HepG2 (cell line): ENCODE results near the gene KLHL33. TPM values are rescaled to one million over a fixed set of nuclear protein-coding genes. Genes with fewer than 3 reads are reported as not detected.

ENCODE experiments used
- AKAP8 ChIP-seq: sonication (generic); formaldehyde crosslinking; IDR thresholded peaks from 2 replicates; pipeline ENCODE4 v1.5.1; 2020; ENCODE audit warnings: mild to moderate bottlenecking, missing genetic modification reagents
- BHLHE40 ChIP-seq: IDR thresholded peaks from 2 replicates; pipeline ENCODE4 v1.6.1; 2011; ENCODE audit warnings: low read length, improper control_type of control experiment
- JUNB ChIP-seq: sonication (generic); formaldehyde crosslinking; IDR thresholded peaks from 2 replicates; pipeline ENCODE4 v1.8.0; 2022; ENCODE audit warnings: missing genetic modification reagents, mild to moderate bottlenecking, borderline replicate concordance
- KDM2A ChIP-seq: sonication (generic); formaldehyde crosslinking; IDR thresholded peaks from 2 replicates; pipeline ENCODE4 v1.4.0; 2020; ENCODE audit warnings: low read depth, missing genetic modification reagents, borderline replicate concordance
- MLLT10 ChIP-seq: sonication (generic); formaldehyde crosslinking; IDR thresholded peaks from 2 replicates; pipeline ENCODE4 v1.4.0; 2020; ENCODE audit warnings: missing genetic modification reagents
- NFYC ChIP-seq: IDR thresholded peaks from 2 replicates; pipeline ENCODE4 v1.6.1; 2016; ENCODE audit warnings: missing genetic modification reagents, missing compliant biosample characterization
- PAWR ChIP-seq: sonication (generic); formaldehyde crosslinking; IDR thresholded peaks from 2 replicates; pipeline ENCODE4 v1.4.0; 2020; ENCODE audit warnings: missing genetic modification reagents, mild to moderate bottlenecking, borderline replicate concordance
- PHB2 ChIP-seq: fragments of 450-650 bp; IDR thresholded peaks from 2 replicates; pipeline ENCODE4 v1.6.1; 2018; ENCODE audit not compliant: partially characterized antibody
- RBM22 ChIP-seq: fragments of 200-400 bp; formaldehyde crosslinking; optimal IDR thresholded peaks from 2 replicates; pipeline ENCODE3; 2017; ENCODE audit warnings: mild to moderate bottlenecking, low read length, moderate library complexity
- TAF15 ChIP-seq: fragments of 200-400 bp; formaldehyde crosslinking; IDR thresholded peaks from one replicate; pipeline ENCODE4 v1.6.1; 2018; ENCODE audit warnings: mild to moderate bottlenecking, low read depth, low read length; ENCODE audit not compliant: poor library complexity, severe bottlenecking
- TARDBP ChIP-seq: sonication (generic); formaldehyde crosslinking; IDR thresholded peaks from 2 replicates; pipeline ENCODE4 v1.8.0; 2022; ENCODE audit warnings: mild to moderate bottlenecking, missing genetic modification reagents
- TMF1 ChIP-seq: sonication (generic); formaldehyde crosslinking; IDR thresholded peaks from 2 replicates; pipeline ENCODE4 v1.8.1; 2022; ENCODE audit warnings: low read depth, missing genetic modification reagents
- ZBTB46 ChIP-seq: sonication (generic); formaldehyde crosslinking; IDR thresholded peaks from 2 replicates; pipeline ENCODE4 v1.4.0; 2020; ENCODE audit warnings: mild to moderate bottlenecking, missing genetic modification reagents, borderline replicate concordance
- ZMAT5 ChIP-seq: sonication (generic); formaldehyde crosslinking; IDR thresholded peaks from 2 replicates; pipeline ENCODE4 v1.5.0; 2020; ENCODE audit warnings: mild to moderate bottlenecking, low read depth, missing genetic modification reagents, borderline replicate concordance
- ZMYM4 ChIP-seq: sonication (generic); formaldehyde crosslinking; IDR thresholded peaks from 2 replicates; pipeline ENCODE4 v1.8.1; 2023; ENCODE audit warnings: mild to moderate bottlenecking, missing genetic modification reagents
- ZNF362 ChIP-seq: sonication (generic); formaldehyde crosslinking; IDR thresholded peaks from 2 replicates; pipeline ENCODE4 v1.4.0; 2020; ENCODE audit warnings: missing genetic modification reagents, mild to moderate bottlenecking, borderline replicate concordance
- ZNF629 ChIP-seq: sonication (generic); formaldehyde crosslinking; conservative IDR thresholded peaks from 2 replicates; pipeline ENCODE4 v1.5.0; 2020; ENCODE audit warnings: missing genetic modification reagents
- ZNF639 ChIP-seq: conservative IDR thresholded peaks from 2 replicates; pipeline ENCODE4 v1.6.1; 2018; ENCODE audit warnings: missing genetic modification reagents
- ZNF724P ChIP-seq: sonication (generic); formaldehyde crosslinking; IDR thresholded peaks from 2 replicates; pipeline ENCODE4 v1.8.0; 2022; ENCODE audit warnings: missing genetic modification reagents, borderline replicate concordance
- ZNF746 ChIP-seq: sonication (generic); formaldehyde crosslinking; IDR thresholded peaks from 2 replicates; pipeline ENCODE4 v1.8.0; 2022; ENCODE audit warnings: mild to moderate bottlenecking, missing genetic modification reagents
- ZNF777 ChIP-seq: sonication (generic); formaldehyde crosslinking; IDR thresholded peaks from 2 replicates; pipeline ENCODE4 v1.4.0; 2020; ENCODE audit warnings: missing genetic modification reagents
- ZNF792 ChIP-seq: IDR thresholded peaks from 2 replicates; pipeline ENCODE4 v1.6.1; 2016
- ZNF800 ChIP-seq: sonication (generic); formaldehyde crosslinking; IDR thresholded peaks from 2 replicates; pipeline ENCODE4 v1.4.0; 2020; ENCODE audit warnings: missing genetic modification reagents
- polyA plus RNA-seq, 8 experiments: library from polyadenylated mRNA; depleted of rRNA in 3 of 8; stranded (reverse) in 7 of 8; unstranded in 1 of 8; fragments of >200 nt; fragmentation: Illumina TruSeq in 4 of 8; extraction: Trizol in 4 of 8; gene quantifications; 2 replicates each; pipeline versions ENCODE4 v1.2.1 to v1.2.3, GENCODE V29; 2011 to 2016; ENCODE audit warnings: low read depth in 4 of 8, missing spikeins in 1 of 8, mixed read lengths in 1 of 8; ENCODE audit not compliant: insufficient read depth in 1 of 8
- total RNA-seq, 5 experiments: library from RNA; depleted of rRNA; stranded (reverse); fragments of >200 nt; fragmentation: Illumina TruSeq; extraction: Trizol; gene quantifications; 2 replicates each; pipeline ENCODE4 v1.2.3, GENCODE V29; 2016; ENCODE audit warnings: low read depth in 1 of 5

KLHL33 gene
- total and polyA plus RNA-seq, 2 of the 13 experiments (the other 11 are each of a cell fraction or from before 2014, with no cell fraction given) = not detected

- TF ChIP-seq ZNF792 (CRISPR knock-in tag) = no peak
- TF ChIP-seq JUNB (CRISPR knock-in tag) = no peak
- no peak for TF ChIP-seq TAF15
- no peak for TF ChIP-seq RBM22
- peak; percentile 81 for TF ChIP-seq BHLHE40
- TF ChIP-seq TMF1 (CRISPR knock-in tag) = no peak
- TF ChIP-seq PAWR (CRISPR knock-in tag) = no peak
- no peak for TF ChIP-seq ZMAT5 (CRISPR knock-in tag)
- no peak for TF ChIP-seq ZNF746
- TF ChIP-seq NFYC = no peak; the same call in 1 of the 2 replicates
- TF ChIP-seq PHB2 = no peak
- no peak for TF ChIP-seq TARDBP (CRISPR knock-in tag)
- TF ChIP-seq MLLT10 (CRISPR knock-in tag) = no peak
- no peak for TF ChIP-seq ZNF629 (CRISPR knock-in tag)
- no peak for TF ChIP-seq ZNF362 (CRISPR knock-in tag)
- no peak for TF ChIP-seq ZNF639
- TF ChIP-seq ZNF777 (CRISPR knock-in tag) = no peak
- TF ChIP-seq ZNF800 (CRISPR knock-in tag) = no peak
- TF ChIP-seq ZMYM4 (CRISPR knock-in tag) = no peak
- peak; percentile 32; the same call in 1 of the 2 replicates for TF ChIP-seq AKAP8 (CRISPR knock-in tag)
- no peak for TF ChIP-seq ZBTB46
- TF ChIP-seq ZNF724P (CRISPR knock-in tag) = 0 out of 2 replicates have a peak, but pooled peaks have one; percentile 27
- no peak for TF ChIP-seq KDM2A (CRISPR knock-in tag)
Observed at GRCh38 chr14:20376071-20376588, 59.8 kb downstream of the KLHL33 start (continued).
